Upper lobe of left lung (tissue), 4 donors: ENCODE results near the gene CALN1.

Experiments used
- CTCF ChIP-seq, 6 experiments: fragments of 450-650 bp in 4 of 6; fragments of 200-600 bp in 2 of 6; sonication (generic) in 2 of 6; IDR thresholded peaks; one replicate each; pipeline ENCODE4 v1.5.1; 2016 to 2019; ENCODE audit warnings: antibody characterized with exemption in 6 of 6
- EP300 ChIP-seq, 4 donors: sonication (generic); formaldehyde crosslinking; IDR thresholded peaks; one replicate each; pipeline ENCODE4 v1.5.1; 2017; ENCODE audit warnings: antibody characterized with exemption in 4 of 4, control low read depth in 2 of 4
- POLR2A ChIP-seq, 4 donors: fragments of 450-650 bp; IDR thresholded peaks; one replicate each; pipeline ENCODE4 v1.5.1; 2016 to 2017; ENCODE audit warnings: antibody characterized with exemption in 4 of 4, mild to moderate bottlenecking in 2 of 4

- TF ChIP-seq CTCF (IDR thresholded peaks at IDR 0.05) (no peak), POLR2A (IDR thresholded peaks at IDR 0.05) (no peak), EP300 (IDR thresholded peaks at IDR 0.05) (no peak)
Observed at GRCh38 chr7:72244826-72245398, 167.2 kb downstream of the CALN1 start.
